Body of pancreas (tissue), 4 donors: Measurements from ENCODE around the gene TNXB.
"Not testable (repeated sequence)": the region's sequence is repeated elsewhere in the genome, so short reads cannot be mapped to it uniquely, and the experiment has no call there.

Source experiments
- CTCF ChIP-seq, 7 experiments: fragments of 450-650 bp in 4 of 7; fragments of 200-600 bp in 3 of 7; sonication (generic) in 3 of 7; IDR thresholded peaks; one replicate each; pipeline ENCODE4 v1.5.1; 2016 to 2019; ENCODE audit warnings: antibody characterized with exemption in 7 of 7
- POLR2A ChIP-seq, 3 donors: fragments of 450-650 bp; IDR thresholded peaks; one replicate each; pipeline ENCODE4 v1.6.1; 2016; ENCODE audit warnings: antibody characterized with exemption in 3 of 3, mild to moderate bottlenecking in 2 of 3

DNA sequence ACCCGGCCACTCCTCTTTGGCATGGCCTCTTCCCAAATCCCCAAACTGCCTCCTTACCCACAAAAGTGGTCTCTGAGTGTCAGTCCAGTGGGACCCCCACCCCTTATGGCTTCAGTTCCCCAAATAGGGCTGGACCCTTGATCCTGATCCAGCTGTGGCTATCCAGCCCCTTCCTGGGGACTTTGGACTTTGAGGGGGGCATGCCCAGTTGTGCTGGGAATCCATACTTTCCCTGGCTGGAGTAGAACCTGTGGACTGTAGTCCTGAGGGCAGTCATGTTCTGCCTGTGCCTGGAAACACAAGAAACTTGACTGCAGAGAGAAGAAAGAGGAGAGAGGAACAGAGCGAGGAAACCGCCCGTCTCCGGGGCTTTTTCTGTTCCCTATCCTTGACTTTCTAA lies 72.0 kb downstream of the TNXB start:
- not testable (repeated sequence) for TF ChIP-seq CTCF, POLR2A (IDR thresholded peaks at IDR 0.05)
